WTC11 (cell line): Measurements from ENCODE around the gene ERICH3. TPM values are rescaled to one million over a fixed set of nuclear protein-coding genes. Genes with fewer than 3 reads are reported as not detected.

Source experiments
- ATAC-seq: fragments of 200-7000 bp; cut with Tn5 transposase; 2 replicates; pipeline ENCODE4 v1.10.0; 2021; ENCODE audit warnings: mild to moderate bottlenecking, moderate library complexity
- CTCF ChIA-PET: fragments of 300-600 bp; sonication (Branson Sonifier 250); formaldehyde crosslinking; loops from one replicate; lab custom pipeline; 2021; ENCODE audit warnings: antibody characterized with exemption; lab: Charles Lee
- POLR2A ChIA-PET: fragments of 350-600 bp; sonication (Branson Sonifier 250); formaldehyde crosslinking; loops from one replicate; lab custom pipeline; 2021; ENCODE audit warnings: antibody characterized with exemption; lab: Charles Lee
- DNase-seq: peaks from one replicate; pipeline ENCODE4 v3.0.0; 2021; ENCODE audit warnings: low spot score
- H3K27ac Mint-ChIP-seq: 2 replicates; pipeline ENCODE4 v1.8.0; 2021; ENCODE audit warnings: mixed read lengths
- H3K27me3 Mint-ChIP-seq: 2 replicates; pipeline ENCODE4 v1.8.0; 2021; ENCODE audit warnings: low read depth, mild to moderate bottlenecking, moderate library complexity, mixed read lengths
- H3K36me3 Mint-ChIP-seq: 2 replicates; pipeline ENCODE4 v1.8.0; 2021; ENCODE audit warnings: mixed read lengths
- H3K4me1 Mint-ChIP-seq: 2 replicates; pipeline ENCODE4 v1.8.0; 2022; ENCODE audit warnings: mixed read lengths
- H3K4me3 Mint-ChIP-seq: 2 replicates; pipeline ENCODE4 v1.8.0; 2021; ENCODE audit warnings: mild to moderate bottlenecking, moderate library complexity, mixed read lengths
- H3K9me3 Mint-ChIP-seq: 2 replicates; pipeline ENCODE4 v1.8.0; 2021; ENCODE audit warnings: mixed read lengths
- CBFB ChIP-seq: sonication (generic); formaldehyde crosslinking; IDR thresholded peaks from 2 replicates; pipeline ENCODE4 v1.8.1; 2022; ENCODE audit warnings: mild to moderate bottlenecking, low read depth, missing genetic modification reagents
- CREM ChIP-seq: sonication (generic); formaldehyde crosslinking; IDR thresholded peaks from 2 replicates; pipeline ENCODE4 v1.8.1; 2022; ENCODE audit warnings: mild to moderate bottlenecking, missing genetic modification reagents, moderate library complexity
- CTCF ChIP-seq: fragments of 200-600 bp; IDR thresholded peaks from 2 replicates; pipeline ENCODE4 v1.8.0; 2022; ENCODE audit warnings: antibody characterized with exemption
- ELF4 ChIP-seq: sonication (generic); formaldehyde crosslinking; IDR thresholded peaks from 2 replicates; pipeline ENCODE4 v1.8.1; 2022; ENCODE audit warnings: low read depth, mild to moderate bottlenecking, moderate library complexity, missing genetic modification reagents
- ETV6 ChIP-seq: sonication (generic); formaldehyde crosslinking; IDR thresholded peaks from 2 replicates; pipeline ENCODE4 v1.8.1; 2022; ENCODE audit warnings: mild to moderate bottlenecking, missing genetic modification reagents
- FOXJ3 ChIP-seq: sonication (generic); formaldehyde crosslinking; IDR thresholded peaks from 2 replicates; pipeline ENCODE4 v1.9.0; 2021; ENCODE audit warnings: missing genetic modification reagents, mild to moderate bottlenecking, borderline replicate concordance
- FOXK1 ChIP-seq: sonication (generic); formaldehyde crosslinking; IDR thresholded peaks from 2 replicates; pipeline ENCODE4 v1.8.0; 2022; ENCODE audit warnings: mild to moderate bottlenecking, moderate library complexity, missing genetic modification reagents
- FOXP4 ChIP-seq: sonication (generic); formaldehyde crosslinking; IDR thresholded peaks from 2 replicates; pipeline ENCODE4 v1.8.0; 2022; ENCODE audit warnings: mild to moderate bottlenecking, missing genetic modification reagents
- GABPB1 ChIP-seq: sonication (generic); formaldehyde crosslinking; IDR thresholded peaks from 2 replicates; pipeline ENCODE4 v1.8.1; 2023; ENCODE audit warnings: mild to moderate bottlenecking, missing genetic modification reagents
- GTF2I ChIP-seq: fragments of 250-450 bp; sonication (Bioruptor Pico); conservative IDR thresholded peaks from 2 replicates; pipeline ENCODE4 v1.4.0; 2021; ENCODE audit warnings: mild to moderate bottlenecking
- IRF2 ChIP-seq: sonication (generic); formaldehyde crosslinking; IDR thresholded peaks from 2 replicates; pipeline ENCODE4 v1.8.0; 2022; ENCODE audit warnings: low read depth, missing genetic modification reagents, borderline replicate concordance
- JAZF1 ChIP-seq: fragments of 250-450 bp; sonication (Bioruptor Pico); IDR thresholded peaks from 2 replicates; pipeline ENCODE4 v1.9.0; 2021; ENCODE audit warnings: moderate library complexity, mild to moderate bottlenecking, inconsistent platforms
- KAT7 ChIP-seq: sonication (generic); formaldehyde crosslinking; IDR thresholded peaks from 2 replicates; pipeline ENCODE4 v1.8.1; 2023; ENCODE audit warnings: missing genetic modification reagents, mild to moderate bottlenecking, borderline replicate concordance
- MYBL2 ChIP-seq: sonication (generic); formaldehyde crosslinking; IDR thresholded peaks from 2 replicates; pipeline ENCODE4 v1.8.1; 2023; ENCODE audit warnings: mild to moderate bottlenecking, moderate library complexity, missing genetic modification reagents
- NFATC4 ChIP-seq: fragments of 250-450 bp; sonication (Bioruptor Pico); IDR thresholded peaks from 2 replicates; pipeline ENCODE4 v1.9.0; 2021; ENCODE audit warnings: mild to moderate bottlenecking
- NFE2L1 ChIP-seq: sonication (generic); formaldehyde crosslinking; IDR thresholded peaks from 2 replicates; pipeline ENCODE4 v1.8.1; 2023; ENCODE audit warnings: missing genetic modification reagents
- OVOL2 ChIP-seq: fragments of 250-450 bp; sonication (Bioruptor Pico); IDR thresholded peaks from 2 replicates; pipeline ENCODE4 v1.9.0; 2021; ENCODE audit warnings: mild to moderate bottlenecking, borderline replicate concordance
- PREB ChIP-seq: sonication (generic); formaldehyde crosslinking; IDR thresholded peaks from 2 replicates; pipeline ENCODE4 v1.8.1; 2022; ENCODE audit warnings: mild to moderate bottlenecking, missing genetic modification reagents, moderate library complexity, borderline replicate concordance
- RELA ChIP-seq: sonication (generic); formaldehyde crosslinking; IDR thresholded peaks from 2 replicates; pipeline ENCODE4 v1.8.1; 2022; ENCODE audit warnings: missing genetic modification reagents, mild to moderate bottlenecking, borderline replicate concordance
- SP1 ChIP-seq: sonication (generic); formaldehyde crosslinking; conservative IDR thresholded peaks from 2 replicates; pipeline ENCODE4 v1.8.1; 2022; ENCODE audit warnings: missing genetic modification reagents
- TEAD1 ChIP-seq: sonication (generic); formaldehyde crosslinking; IDR thresholded peaks from 2 replicates; pipeline ENCODE4 v1.8.0; 2022; ENCODE audit warnings: mild to moderate bottlenecking, missing genetic modification reagents
- TEAD4 ChIP-seq: sonication (generic); formaldehyde crosslinking; IDR thresholded peaks from 2 replicates; pipeline ENCODE4 v1.8.0; 2022; ENCODE audit warnings: mild to moderate bottlenecking, missing genetic modification reagents
- ZNF512 ChIP-seq: sonication (generic); formaldehyde crosslinking; IDR thresholded peaks from 2 replicates; pipeline ENCODE4 v1.8.1; 2022; ENCODE audit warnings: missing genetic modification reagents, borderline replicate concordance
- total RNA-seq: library from RNA; stranded (reverse); gene quantifications from 3 replicates; pipeline ENCODE4 v1.2.3, GENCODE V29; 2021

ERICH3 gene
- total RNA-seq, 1 experiment from 2014 or later: 0.07 TPM

- TF ChIP-seq ZNF512 (CRISPR knock-in tag): no peak
Observed at GRCh38 chr1:74586253-74586897, 87.2 kb downstream of the ERICH3 start (continued).

- ATAC-seq: no peak
- Mint-ChIP-seq H3K27ac (no peak overlapping the region), H3K36me3 (no peaks in the 10 kb centered on the region), H3K27me3 (no peaks in the 10 kb centered on the region), H3K9me3 (no peaks in the 10 kb centered on the region), H3K4me1 (no peaks in the 10 kb centered on the region), H3K4me3 (no peak overlapping the region)
- CTCF ChIA-PET: no interaction called here
- no peak for DNase-seq
- POLR2A ChIA-PET: no interaction called here
- no peak for TF ChIP-seq MYBL2 (CRISPR knock-in tag)
- no peak for TF ChIP-seq FOXJ3 (CRISPR knock-in tag)
- TF ChIP-seq JAZF1: no peak
- no peak for TF ChIP-seq CTCF
- no peak for TF ChIP-seq FOXK1 (CRISPR knock-in tag)
- no peak for TF ChIP-seq ZNF512 (CRISPR knock-in tag)
- no peak for TF ChIP-seq IRF2 (CRISPR knock-in tag)
- no peak for TF ChIP-seq NFATC4 (CRISPR knock-in tag)
- TF ChIP-seq KAT7 (CRISPR knock-in tag): no peak
- no peak for TF ChIP-seq CBFB
- TF ChIP-seq FOXP4 (CRISPR knock-in tag): no peak
- TF ChIP-seq TEAD1 (CRISPR knock-in tag): no peak
- no peak for TF ChIP-seq ELF4 (CRISPR knock-in tag)
- TF ChIP-seq ETV6 (CRISPR knock-in tag): no peak
- TF ChIP-seq CREM: no peak
- TF ChIP-seq OVOL2 (CRISPR knock-in tag): no peak
- TF ChIP-seq TEAD4 (CRISPR knock-in tag): no peak
- TF ChIP-seq, all 79 proteins: peak for 0
Observed at GRCh38 chr1:74584185-74584584, 89.4 kb downstream of the ERICH3 start.

GRCh38 chr1:74583397-74583796 is 90.2 kb downstream of the ERICH3 start:
- Mint-ChIP-seq H3K4me1 (no peaks in the 10 kb centered on the region), H3K9me3 (no peaks in the 10 kb centered on the region), H3K27me3 (no peaks in the 10 kb centered on the region), H3K27ac (no peak overlapping the region), H3K36me3 (no peaks in the 10 kb centered on the region), H3K4me3 (no peak overlapping the region)
- ChIA-PET CTCF (no interaction called here), POLR2A (no interaction called here)
- DNase-seq (no peak), ATAC-seq (no peak)
- TF ChIP-seq RELA (no peak), TEAD1 (CRISPR knock-in tag) (no peak), OVOL2 (CRISPR knock-in tag) (no peak), GABPB1 (CRISPR knock-in tag) (no peak), IRF2 (CRISPR knock-in tag) (no peak), NFE2L1 (CRISPR knock-in tag) (no peak), SP1 (no peak), PREB (CRISPR knock-in tag) (no peak), GTF2I (no peak)
